K562 (cell line): ENCODE results near the gene C1orf56. TPM values are rescaled to one million over a fixed set of nuclear protein-coding genes. Genes with fewer than 3 reads are reported as not detected.

Experiments used
- ATAC-seq: fragments of 200-7000 bp; cut with Tn5 transposase; 3 replicates; pipeline ENCODE4 v1.9.1; 2020; ENCODE audit warnings: moderate library complexity
- BruUV-seq: library from RNA; stranded (reverse); fragments of 400-500 nt; replicated peaks from 2 replicates; lab custom pipeline; 2021; lab: Mats Ljungman, UMichigan
- CTCF ChIA-PET: fragments of 300-600 bp; formaldehyde crosslinking; extraction: SDS; loops from one replicate; lab custom pipeline; 2021; ENCODE audit warnings: low intra/inter-chr PET ratio; lab: Yijun Ruan, JAX
- POLR2A ChIA-PET: fragments of 300-600, 350-650 bp; sonication (Branson Sonifier 250); formaldehyde crosslinking; extraction: SDS; loops from one replicate; lab custom pipeline; 2021; ENCODE audit warnings: antibody characterized with exemption, inconsistent platforms; lab: Yijun Ruan, JAX
- DNase-seq, 4 experiments: peaks; one replicate each; pipeline versions ENCODE4 v3.0.0 to v3.0.0-alpha.2; 2011 to 2018; ENCODE audit warnings: low spot score in 3 of 4, mixed read lengths in 3 of 4; ENCODE audit errors: extremely low read depth in 1 of 4
- FAIRE-seq: peaks from 2 replicates; lab custom pipeline; 2011; peaks lifted over from hg19 to GRCh38; lab: Jason Lieb, UNC
- H2AFZ ChIP-seq: 2 replicates; pipeline ENCODE4 v1.6.0; 2011; ENCODE audit warnings: low read depth, low read length, control low read depth, inconsistent platforms
- H3K27ac ChIP-seq: fragments of 200-600 bp; 3 replicates; pipeline ENCODE4 v1.8.0; 2011; ENCODE audit warnings: low read depth, mild to moderate bottlenecking, control low read depth, inconsistent platforms, low read length, moderate library complexity, mixed read lengths; ENCODE audit errors: extremely low read depth
- H3K27me3 ChIP-seq, 2 experiments: fragments of 300-600 bp in 1 of 2; 2 replicates in 1 of 2; 3 replicates in 1 of 2; pipeline versions ENCODE4 v1.6.0 to v1.8.0; 2011; ENCODE audit warnings: inconsistent platforms in 2 of 2, low read length in 2 of 2, mild to moderate bottlenecking in 1 of 2, mixed read lengths in 1 of 2, moderate library complexity in 1 of 2; ENCODE audit not compliant: control insufficient read depth in 2 of 2, insufficient read depth in 2 of 2
- H3K36me3 ChIP-seq: fragments of 300-600 bp; 3 replicates; pipeline ENCODE4 v1.8.0; 2011; ENCODE audit warnings: mild to moderate bottlenecking, low read length, inconsistent platforms; ENCODE audit not compliant: control insufficient read depth, insufficient read depth
- H3K4me1 ChIP-seq, 2 experiments: fragments of 200-600 bp in 1 of 2; replicated peaks in 1 of 2; 2 replicates in 1 of 2; 3 replicates in 1 of 2; pipeline versions ENCODE4 v1.5.1 to v1.8.0; 2011; ENCODE audit warnings: inconsistent platforms in 2 of 2, low read length in 2 of 2, mild to moderate bottlenecking in 1 of 2, mixed read lengths in 1 of 2, moderate library complexity in 1 of 2; ENCODE audit not compliant: control insufficient read depth in 2 of 2, insufficient read depth in 2 of 2
- H3K4me2 ChIP-seq: 2 replicates; pipeline ENCODE4 v1.6.1; 2011; ENCODE audit warnings: low read length, control low read depth, inconsistent platforms, mixed read lengths; ENCODE audit not compliant: insufficient read depth
- H3K4me3 ChIP-seq: fragments of 200-600 bp; sonication (generic), shearing (Covaris generic); 2 replicates; pipeline ENCODE4 v1.5.1; 2016; ENCODE audit warnings: control low read depth, inconsistent platforms
- H3K79me2 ChIP-seq: fragments of 200-600 bp; 3 replicates; pipeline ENCODE4 v1.8.0; 2011; ENCODE audit warnings: low read length, inconsistent platforms; ENCODE audit not compliant: control insufficient read depth, insufficient read depth
- H3K9ac ChIP-seq, 2 experiments: 2 replicates each; pipeline versions ENCODE4 v1.6.0 to v1.6.1; 2011; ENCODE audit warnings: low read depth in 2 of 2, low read length in 2 of 2, control low read depth in 1 of 2, inconsistent platforms in 1 of 2, mild to moderate bottlenecking in 1 of 2, mixed read lengths in 1 of 2; ENCODE audit not compliant: insufficient read depth in 1 of 2
- H3K9me1 ChIP-seq: one replicate; pipeline ENCODE4 v1.6.0; 2011; ENCODE audit warnings: inconsistent platforms, mild to moderate bottlenecking, low read length, moderate library complexity; ENCODE audit not compliant: control insufficient read depth, insufficient read depth
- H3K9me3 ChIP-seq: replicated peaks from 2 replicates; pipeline ENCODE4 v1.5.1; 2011; ENCODE audit warnings: low read depth, low read length, inconsistent platforms; ENCODE audit not compliant: control insufficient read depth, insufficient read depth
- H4K20me1 ChIP-seq: replicated peaks from 2 replicates; pipeline ENCODE4 v1.6.1; 2011; ENCODE audit warnings: low read length, inconsistent platforms, mixed read lengths; ENCODE audit not compliant: control insufficient read depth, insufficient read depth
- BRF1 ChIP-seq: IDR thresholded peaks from 3 replicates; pipeline ENCODE4 v1.6.1; 2011; ENCODE audit warnings: borderline replicate concordance, mild to moderate bottlenecking; ENCODE audit not compliant: insufficient read length; ENCODE audit errors: extremely low read depth
- C11orf30 ChIP-seq: fragments of 450-650 bp; IDR thresholded peaks from 2 replicates; pipeline ENCODE4 v1.6.1; 2016; ENCODE audit warnings: low read depth, mild to moderate bottlenecking
- DMBX1 ChIP-seq: fragments of 250-450 bp; sonication (Bioruptor Pico); IDR thresholded peaks from 2 replicates; pipeline ENCODE4 v1.8.0; 2022; ENCODE audit warnings: inconsistent platforms, mild to moderate bottlenecking, moderate library complexity, borderline replicate concordance
- ETS2 ChIP-seq: IDR thresholded peaks from 2 replicates; pipeline ENCODE4 v1.6.1; 2016; ENCODE audit warnings: borderline replicate concordance, missing genetic modification characterization, mild to moderate bottlenecking, moderate library complexity, missing compliant biosample characterization; ENCODE audit not compliant: poor library complexity, severe bottlenecking
- EZH2 ChIP-seq: IDR thresholded peaks from 2 replicates; pipeline ENCODE4 v1.6.1; 2012; ENCODE audit warnings: low read depth, mild to moderate bottlenecking, inconsistent platforms, low read length, borderline replicate concordance
- HIVEP1 ChIP-seq: fragments of 250-450 bp; sonication (Bioruptor Pico); IDR thresholded peaks from 2 replicates; pipeline ENCODE4 v1.4.0; 2020; ENCODE audit warnings: mild to moderate bottlenecking
- KHSRP ChIP-seq: fragments of 450-650 bp; IDR thresholded peaks from 2 replicates; pipeline ENCODE4 v1.6.1; 2017
- KLF6 ChIP-seq: fragments of 250-450 bp; sonication (Bioruptor Pico); IDR thresholded peaks from 2 replicates; pipeline ENCODE4 v1.4.0; 2020; ENCODE audit warnings: mild to moderate bottlenecking, moderate library complexity, borderline replicate concordance
- MAFF ChIP-seq: IDR thresholded peaks from 2 replicates; pipeline ENCODE4 v1.6.1; 2012; ENCODE audit warnings: low read length, improper control_type of control experiment
- MAFG ChIP-seq: fragments of 450-650 bp; conservative IDR thresholded peaks from 2 replicates; pipeline ENCODE4 v1.6.1; 2016; ENCODE audit warnings: missing genetic modification characterization, missing compliant biosample characterization
- MIER1 ChIP-seq: fragments of 450-650 bp; IDR thresholded peaks from 2 replicates; pipeline ENCODE4 v1.6.1; 2016; ENCODE audit warnings: antibody characterized with exemption, mild to moderate bottlenecking, low read depth
- NFE2 ChIP-seq: IDR thresholded peaks from 2 replicates; pipeline ENCODE4 v1.6.1; 2014; ENCODE audit warnings: antibody characterized with exemption, low read depth
- NFE2L1 ChIP-seq: fragments of 450-650 bp; IDR thresholded peaks from 2 replicates; pipeline ENCODE4 v1.6.1; 2016; ENCODE audit warnings: missing genetic modification characterization, low read depth, mild to moderate bottlenecking, missing compliant biosample characterization, moderate library complexity, borderline replicate concordance
- NUFIP1 ChIP-seq: fragments of 450-650 bp; IDR thresholded peaks from 2 replicates; pipeline ENCODE4 v1.6.1; 2018; ENCODE audit not compliant: partially characterized antibody
- POU5F1 ChIP-seq: fragments of 150-350 bp; IDR thresholded peaks from 2 replicates; pipeline ENCODE4 v1.6.1; 2014; ENCODE audit warnings: borderline replicate concordance, low read length, low read depth, mild to moderate bottlenecking; ENCODE audit not compliant: partially characterized antibody
- TEAD1 ChIP-seq, 2 experiments: fragments of 450-650 bp in 1 of 2; sonication (generic) in 1 of 2; formaldehyde crosslinking; IDR thresholded peaks; 2 replicates each; pipeline versions ENCODE4 v1.4.0 to v1.8.0; 2020 to 2022; ENCODE audit warnings: mild to moderate bottlenecking in 2 of 2, missing genetic modification reagents in 1 of 2
- ZFP1 ChIP-seq: fragments of 450-650 bp; formaldehyde crosslinking; IDR thresholded peaks from 2 replicates; pipeline ENCODE4 v1.4.0; 2020; ENCODE audit warnings: mild to moderate bottlenecking, mixed read lengths
- ZNF311 ChIP-seq: fragments of 250-450 bp; sonication (Bioruptor Pico); IDR thresholded peaks from 2 replicates; pipeline ENCODE4 v1.4.0; 2020; ENCODE audit warnings: mild to moderate bottlenecking, moderate library complexity
- ZNF316 ChIP-seq: fragments of 450-650 bp; IDR thresholded peaks from 2 replicates; pipeline ENCODE4 v1.6.1; 2016
- WGBS: fragments of 100-300 bp; shearing (Covaris generic); methylation state at CpG from one replicate; pipeline ENCODE4 v1.1.6; 2016; ENCODE audit warnings: low coverage, mixed read lengths; ENCODE audit not compliant: insufficient coverage; ENCODE audit errors: missing lambda C conversion rate; 5-methylcytosine and 5-hydroxymethylcytosine counted together
- in situ Hi-C: fragments of 300-500 bp; cut with MboI; formaldehyde crosslinking; loops from 4 replicates; pipeline ENCODE4 v1.15.0; 2018; ENCODE audit warnings: inconsistent platforms, mixed read lengths
- intact Hi-C: fragments of 100-400 bp; cut with micrococcal nuclease; formaldehyde crosslinking; loops from 2 replicates; pipeline ENCODE4 v1.14.2; 2022
- polyA plus RNA-seq, 8 experiments: library from polyadenylated mRNA; depleted of rRNA in 4 of 8; stranded (reverse) in 5 of 8; unstranded in 3 of 8; fragments of >200 nt; fragmentation: Nextera tagmentation in 2 of 8; fragmentation: Illumina TruSeq in 1 of 8; extraction: Ambion mirVana in 2 of 8; extraction: Trizol in 1 of 8; gene quantifications; 2 replicates each; pipeline versions ENCODE4 v1.2.1 to v1.2.3, GENCODE V29; 2011 to 2014; ENCODE audit warnings: inconsistent platforms in 1 of 8, missing spikeins in 1 of 8
- total RNA-seq, 7 experiments: library from RNA; depleted of rRNA in 6 of 7; stranded (reverse); fragments of >200 nt in 6 of 7; fragmentation: Illumina TruSeq in 2 of 7; extraction: Trizol in 2 of 7; gene quantifications; 2 replicates each; pipeline versions ENCODE4 v1.2.1 to v1.2.3, GENCODE V29; 2011 to 2021; ENCODE audit warnings: low replicate concordance in 1 of 7
- TF ChIP-seq, protein P1 (sequence below): fragments of 450-650 bp; formaldehyde crosslinking; IDR thresholded peaks from 2 replicates; pipeline ENCODE4 v1.4.0; 2020; ENCODE audit warnings: mild to moderate bottlenecking, mixed read lengths

The C1orf56 gene
- total and polyA plus RNA-seq, 9 of the 15 experiments (the other 6 are each of a cell fraction or from before 2014, with no cell fraction given) = 0.18 to 15.7 (median 1.1) TPM

DNA sequence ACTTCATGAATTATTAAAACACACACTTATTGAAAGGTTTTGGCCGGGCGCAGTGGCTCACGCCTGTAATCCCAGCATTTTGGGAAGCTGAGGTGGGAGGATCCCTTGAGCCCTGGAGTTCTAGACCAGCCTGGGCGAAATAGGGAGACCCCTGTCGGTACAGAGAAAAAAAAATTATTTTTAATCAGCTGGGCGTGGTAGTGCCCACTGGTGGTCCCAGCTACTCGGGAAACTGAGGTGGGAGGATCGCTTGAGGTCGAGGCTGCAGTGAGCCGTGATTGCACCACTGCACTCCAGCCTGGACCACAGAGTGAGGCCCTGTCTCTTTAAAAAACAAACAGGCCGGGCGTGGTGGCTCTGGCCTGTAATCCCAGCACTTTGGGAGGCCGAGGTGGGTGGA, 24.7 kb downstream of the C1orf56 start (continued):
- TF ChIP-seq ETS2 (tag) (no peak), HIVEP1 (CRISPR knock-in tag) (no peak)
- TF ChIP-seq, all 486 proteins: peak for 6

DNA sequence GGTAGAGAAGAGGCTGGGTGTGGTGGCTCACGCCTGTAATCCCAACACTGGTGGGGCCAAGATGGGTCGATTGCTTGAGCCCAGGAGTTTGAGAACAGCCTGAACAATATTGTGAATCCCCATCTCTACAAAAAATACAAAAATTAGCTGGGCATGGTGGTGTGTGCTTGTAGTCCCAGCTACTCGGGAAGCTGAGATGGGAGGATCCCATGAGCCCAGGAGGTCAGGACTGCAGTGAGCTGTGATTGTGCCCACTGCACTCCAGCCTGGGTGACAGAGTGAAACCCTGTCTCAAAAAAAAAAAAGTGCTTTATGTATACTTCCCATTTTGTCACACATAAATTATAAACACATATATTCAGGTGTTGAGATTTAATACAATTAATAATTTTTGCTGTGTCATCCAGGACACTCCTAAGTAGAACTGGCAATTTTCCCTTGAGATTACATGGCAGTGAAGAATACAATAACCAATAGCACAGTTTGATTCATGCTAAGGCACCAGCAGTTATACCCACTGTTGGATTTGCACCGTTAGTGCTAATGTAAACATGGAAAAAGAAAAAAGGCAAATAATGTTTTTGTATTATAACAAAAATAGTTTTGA, 38.5 kb downstream of the C1orf56 start:
- Histone ChIP-seq H3K9ac (no peak overlapping the region), H3K27ac (no peak overlapping the region), H3K9me3 (no peaks in the 10 kb centered on the region), H3K4me3 (no peak overlapping the region), H3K9me1 (no peaks in the 10 kb centered on the region), H3K79me2 (no peaks in the 10 kb centered on the region), H4K20me1 (no peaks in the 10 kb centered on the region), H3K4me2 (no peak overlapping the region), H3K27me3 (no peaks in the 10 kb centered on the region), H3K36me3 (no peaks in the 10 kb centered on the region), H2AFZ (no peak overlapping the region), H3K4me1 (no peaks in the 10 kb centered on the region)
- DNase-seq (no peak), ATAC-seq (no peak), FAIRE-seq (no peak)
- TF ChIP-seq TEAD1 (CRISPR knock-in tag; IDR thresholded peaks at IDR 0.05) (no peak), POU5F1 (no peak), ZFP1 (CRISPR knock-in tag) (no peak), NFE2 (peak; percentile 58), ZNF311 (CRISPR knock-in tag) (no peak), EZH2 (no peak), ZNF316 (peak; percentile 50), NUFIP1 (no peak), DMBX1 (CRISPR knock-in tag) (no peak), MAFF (peak; percentile 43; the same call in 1 of the 2 replicates), MAFG (tag) (peak; percentile 60), MIER1 (no peak), KLF6 (CRISPR knock-in tag) (no peak), NFE2L1 (tag) (peak; percentile 29; the same call in 1 of the 2 replicates), C11orf30 (peak; percentile 45), BRF1 (no peak), KHSRP (no peak)
- TF ChIP-seq, protein P1, sequence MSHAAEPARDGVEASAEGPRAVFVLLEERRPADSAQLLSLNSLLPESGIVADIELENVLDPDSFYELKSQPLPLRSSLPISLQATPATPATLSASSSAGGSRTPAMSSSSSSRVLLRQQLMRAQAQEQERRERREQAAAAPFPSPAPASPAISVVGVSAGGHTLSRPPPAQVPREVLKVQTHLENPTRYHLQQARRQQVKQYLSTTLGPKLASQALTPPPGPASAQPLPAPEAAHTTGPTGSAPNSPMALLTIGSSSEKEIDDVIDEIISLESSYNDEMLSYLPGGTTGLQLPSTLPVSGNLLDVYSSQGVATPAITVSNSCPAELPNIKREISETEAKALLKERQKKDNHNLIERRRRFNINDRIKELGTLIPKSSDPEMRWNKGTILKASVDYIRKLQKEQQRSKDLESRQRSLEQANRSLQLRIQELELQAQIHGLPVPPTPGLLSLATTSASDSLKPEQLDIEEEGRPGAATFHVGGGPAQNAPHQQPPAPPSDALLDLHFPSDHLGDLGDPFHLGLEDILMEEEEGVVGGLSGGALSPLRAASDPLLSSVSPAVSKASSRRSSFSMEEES (CRISPR knock-in tag) = no peak
- in situ Hi-C loops = no loop called here
- CTCF ChIA-PET = interaction anchor here (0.6 kb wide), 1 partner anchor 29 kb away, joined by 4 read pairs; no protein-coding TSS in a partner anchor
- POLR2A ChIA-PET = interaction anchor here (0.5 to 1.6 kb wide), 3 partner anchors 10 to 85 kb away, joined by 3 to 4 read pairs (median 3); partner anchors contain the start of gene MLLT11
- no TSS peak for BruUV-seq
- intact Hi-C loops = no loop called here
- 44% methylated on average over 4 of the region's 4 CpGs for WGBS
